ENCODE data around the gene CLDN15.
A peak's percentile ranks its signal among the peaks of the same experiment; 100 is the strongest.

GRCh38 chr7:101235050-101235449 lies 2.6 kb downstream of the CLDN15 start:
- TF ChIP-seq RCOR1 (IDR thresholded peaks at IDR 0.05; ENCODE audit: low read depth, low read length): no peak
- TF ChIP-seq NFE2L2 (conservative IDR thresholded peaks at IDR 0.05; ENCODE audit: low read length): no peak
- no peak for TF ChIP-seq SMC3 (IDR thresholded peaks at IDR 0.05)
- TF ChIP-seq REST (IDR thresholded peaks at IDR 0.05): no peak
- no peak for TF ChIP-seq HMGXB4 (CRISPR knock-in tag; IDR thresholded peaks at IDR 0.05; ENCODE audit: borderline replicate concordance)
- no peak for TF ChIP-seq RFX5 (IDR thresholded peaks at IDR 0.05)
- no peak for TF ChIP-seq KDM1A (IDR thresholded peaks at IDR 0.05; ENCODE audit: low read depth)
- no peak for TF ChIP-seq ZC3H11A (IDR thresholded peaks at IDR 0.05)
- TF ChIP-seq RAD21 (conservative IDR thresholded peaks at IDR 0.05 in 1 of 2, IDR thresholded peaks at IDR 0.05 in 1 of 2): 0 out of 5 replicates have a peak, but pooled peaks of 1 of the 2 experiments have one; percentile 11
- TF ChIP-seq CTCF (IDR thresholded peaks at IDR 0.05): peak; percentile 35
- no peak for TF ChIP-seq ZNF302 (CRISPR knock-in tag; IDR thresholded peaks at IDR 0.05)
